DMS153 treated with DMSO at 0.1 percent for 48 hours (cell line): Measurements from ENCODE around the gene PTPN2.

Experiments used
- DNase-seq: peaks from one replicate; lab custom pipeline; 2025; ENCODE audit not compliant: unreplicated experiment; lab: John Stamatoyannopoulos, UW

PTPN2 gene

DNA sequence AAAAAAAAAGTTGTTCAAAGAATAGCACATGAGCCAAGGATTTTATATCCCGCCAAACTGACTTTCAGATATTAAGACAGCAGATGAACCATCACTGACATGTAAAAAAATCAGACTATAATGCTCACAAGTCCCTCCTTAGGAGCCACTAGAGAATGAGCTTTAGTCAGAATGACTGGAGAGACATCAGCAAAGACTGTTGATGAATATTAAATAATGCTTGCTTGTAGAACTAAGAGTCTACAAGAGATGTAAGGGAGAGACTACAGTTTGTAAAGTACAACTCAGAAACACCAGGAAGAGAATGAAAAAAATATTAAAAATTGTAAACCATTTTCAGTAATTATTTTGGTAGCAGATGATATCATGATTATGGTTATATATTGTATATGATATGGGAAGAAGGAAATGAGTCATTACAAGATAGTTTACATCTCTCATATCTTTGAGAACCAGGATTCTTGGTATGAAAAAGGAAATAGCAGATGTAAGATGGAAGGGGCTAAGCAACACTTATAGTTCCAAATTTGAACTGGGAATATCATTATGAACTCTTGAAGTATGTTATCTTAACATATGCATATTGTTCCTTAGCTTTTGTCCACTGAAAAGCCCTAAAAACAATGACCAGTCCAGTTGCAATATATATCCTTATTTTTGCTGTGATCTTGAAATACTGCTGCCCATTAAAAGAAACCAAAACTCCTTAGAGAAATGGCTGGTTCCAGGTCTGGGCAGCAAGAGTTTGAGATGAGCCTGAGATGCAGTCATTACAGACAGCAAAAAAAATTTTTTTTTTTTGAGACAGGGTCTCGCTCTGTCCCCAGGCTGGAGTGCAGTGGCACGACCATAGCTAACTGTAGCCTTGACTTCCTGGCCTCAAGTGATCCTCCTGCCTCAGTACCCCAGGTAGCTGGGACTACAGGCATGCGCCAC is 55.7 kb downstream of the PTPN2 start:
- DNase-seq: no peak

DNA sequence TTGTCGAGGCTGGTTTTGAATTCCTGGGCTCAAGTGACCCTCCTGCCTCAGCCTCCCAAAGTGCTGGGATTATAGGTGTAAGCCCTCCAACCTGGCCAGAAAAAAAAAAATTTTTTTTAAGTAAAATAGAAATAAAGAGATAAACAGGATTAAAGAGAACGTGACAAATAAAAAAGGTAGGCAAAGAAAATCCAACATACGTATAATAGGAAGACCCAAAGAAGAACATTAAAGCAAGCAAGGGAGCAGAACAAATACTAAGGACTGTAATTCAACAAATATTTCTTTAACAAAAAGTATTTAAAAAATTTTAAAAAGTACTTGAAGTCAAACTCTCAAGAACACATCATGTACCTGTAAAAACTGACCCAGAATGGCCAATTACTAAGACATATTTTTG is 56.4 kb downstream of the PTPN2 start:
- no peak for DNase-seq

DNA sequence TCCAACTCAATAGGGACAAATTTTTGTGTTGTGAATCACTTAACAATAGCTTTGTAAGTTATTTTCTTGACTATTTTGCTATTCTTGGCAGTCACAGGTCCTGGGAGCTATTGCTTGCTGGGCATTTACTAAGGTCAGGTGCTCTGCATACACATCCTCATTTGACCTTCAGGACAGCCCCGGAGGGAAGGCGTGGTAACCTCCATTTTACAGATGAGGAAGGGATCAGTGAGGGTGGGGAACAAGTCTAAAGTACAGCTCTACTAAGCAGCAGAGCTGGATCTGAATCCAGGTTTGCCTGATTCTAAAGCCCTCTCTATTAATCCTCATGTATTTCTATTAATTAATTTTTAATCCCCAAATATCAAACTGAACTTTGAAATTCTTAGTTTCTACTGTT is 58.8 kb downstream of the PTPN2 start:
- no peak for DNase-seq

DNA sequence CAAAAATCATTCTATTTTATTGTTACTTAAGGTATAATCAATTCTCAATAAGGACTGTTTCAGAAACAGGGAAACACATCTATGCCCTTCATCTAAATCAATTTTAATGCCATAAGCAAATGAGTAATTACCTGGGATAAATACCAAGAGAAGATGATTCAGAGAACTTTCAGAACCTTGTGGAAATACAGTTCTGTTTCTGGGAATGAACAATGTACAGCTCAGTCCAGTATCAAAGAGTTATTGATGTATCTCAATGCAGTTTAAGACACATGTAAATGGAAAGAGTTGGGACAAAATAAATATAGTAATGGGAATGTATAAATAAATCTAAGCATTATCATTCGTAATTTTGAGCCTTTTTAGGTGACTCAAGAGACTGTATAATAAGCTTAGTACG is 60.1 kb downstream of the PTPN2 start:
- no peak for DNase-seq

- DNase-seq: no peak
Measured at GRCh38 chr18:12821408-12821807, 62.6 kb downstream of the PTPN2 start.

DNA sequence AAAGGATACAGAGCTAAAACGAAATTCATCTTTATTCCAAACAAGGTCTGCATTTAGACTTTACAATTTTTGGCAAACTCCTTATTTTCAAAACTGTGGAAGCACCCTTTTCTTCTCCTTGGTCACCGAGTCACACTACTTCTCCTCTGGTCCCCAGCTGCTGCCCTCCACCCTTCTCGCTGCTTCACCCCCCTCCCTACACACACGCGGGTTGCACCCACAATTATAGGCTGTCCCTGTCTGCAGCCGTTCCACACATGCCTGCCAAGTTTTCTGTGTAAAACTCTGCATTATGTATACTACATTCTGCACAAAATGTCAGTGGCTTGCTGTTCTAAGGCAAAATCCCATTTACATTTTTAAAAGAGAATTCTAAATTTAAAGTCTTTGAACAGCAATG is 63.5 kb downstream of the PTPN2 start:
- no peak for DNase-seq

DNA sequence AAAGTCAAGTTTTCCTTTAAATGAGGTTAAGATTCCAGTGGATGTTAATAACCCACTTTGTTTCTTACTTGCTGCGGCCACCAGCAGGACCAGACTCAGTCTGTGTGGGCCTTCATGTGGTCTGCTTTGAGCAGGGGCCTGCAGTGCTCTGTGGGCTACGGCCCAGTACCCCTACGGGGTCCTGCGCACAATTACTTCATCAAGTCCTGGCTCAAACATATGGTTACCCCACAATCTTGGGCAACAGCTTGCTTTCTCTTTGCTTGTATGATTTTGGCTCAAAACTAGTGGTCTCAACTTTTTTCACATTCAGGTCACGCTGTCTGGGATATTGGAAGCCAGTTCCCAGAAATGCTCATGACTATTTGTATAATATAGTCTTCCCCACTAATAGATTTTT is 64.2 kb downstream of the PTPN2 start:
- no peak for DNase-seq

- DNase-seq: no peak
Measured at GRCh38 chr18:12819322-12819721, 64.7 kb downstream of the PTPN2 start.

DNA sequence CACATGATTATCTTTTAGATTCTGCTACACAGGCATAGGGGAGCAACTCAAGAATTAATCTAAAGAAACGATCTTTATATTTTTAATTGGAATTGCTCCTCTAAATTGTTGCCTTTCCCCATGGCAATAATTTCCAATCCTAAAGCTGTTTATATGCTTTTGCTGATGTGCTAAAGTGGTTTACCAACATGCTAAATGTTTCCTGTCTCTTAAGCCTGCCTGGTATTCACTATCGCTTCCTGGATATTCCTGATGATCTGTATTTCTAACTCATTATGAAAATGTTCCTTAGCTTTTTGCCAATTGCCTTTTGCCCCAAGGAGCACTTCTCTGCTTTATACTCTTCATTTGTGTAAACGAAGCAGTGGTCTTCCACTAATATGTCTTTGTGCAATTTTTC is 65.8 kb downstream of the PTPN2 start:
- no peak for DNase-seq

GRCh38 chr18:12816451-12816850 is 67.6 kb downstream of the PTPN2 start:
- DNase-seq: no peak

GRCh38 chr18:12811191-12811950 is 72.7 kb downstream of the PTPN2 start:
- no peak for DNase-seq

DNA sequence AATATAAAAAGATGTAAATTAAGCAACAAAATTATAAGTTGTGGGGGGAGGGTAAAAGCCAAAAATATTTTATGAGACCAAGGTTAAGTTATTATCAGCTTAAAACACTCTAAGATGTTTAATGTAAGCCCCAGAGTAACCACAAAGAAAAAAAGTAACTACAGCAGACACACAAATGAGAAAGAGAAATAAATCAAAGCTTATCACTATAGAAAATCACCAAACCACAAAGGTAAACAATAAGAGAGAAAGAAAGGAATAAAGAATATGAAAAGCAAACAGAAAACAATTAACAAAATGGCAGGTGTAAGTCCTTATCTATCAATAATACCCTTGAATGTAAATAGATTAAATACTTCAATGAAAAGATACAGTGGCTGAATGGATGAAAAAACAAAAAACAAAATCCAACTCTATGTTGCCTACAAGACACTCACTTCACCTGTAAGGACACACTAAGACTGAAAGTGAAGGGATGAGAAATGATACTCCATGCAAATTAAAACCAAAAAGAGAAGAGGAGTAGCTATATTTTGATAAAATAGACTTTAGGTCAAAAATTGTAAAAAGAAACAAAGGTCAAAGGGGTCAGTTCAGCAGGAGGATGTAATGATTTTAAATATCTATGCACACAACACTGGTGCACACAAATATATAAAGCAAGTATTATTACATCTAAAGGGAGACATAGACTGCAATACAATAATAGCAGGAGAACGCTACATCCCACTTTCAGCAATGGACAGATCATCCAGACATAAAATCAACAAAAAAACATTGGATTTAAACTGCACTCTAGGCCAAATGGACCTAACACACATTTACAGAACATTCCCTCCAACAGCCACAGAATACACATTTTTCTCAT is 80.7 kb downstream of the PTPN2 start:
- no peak for DNase-seq

- no peak for DNase-seq
Measured at GRCh38 chr18:12802538-12802937, 81.5 kb downstream of the PTPN2 start.

DNA sequence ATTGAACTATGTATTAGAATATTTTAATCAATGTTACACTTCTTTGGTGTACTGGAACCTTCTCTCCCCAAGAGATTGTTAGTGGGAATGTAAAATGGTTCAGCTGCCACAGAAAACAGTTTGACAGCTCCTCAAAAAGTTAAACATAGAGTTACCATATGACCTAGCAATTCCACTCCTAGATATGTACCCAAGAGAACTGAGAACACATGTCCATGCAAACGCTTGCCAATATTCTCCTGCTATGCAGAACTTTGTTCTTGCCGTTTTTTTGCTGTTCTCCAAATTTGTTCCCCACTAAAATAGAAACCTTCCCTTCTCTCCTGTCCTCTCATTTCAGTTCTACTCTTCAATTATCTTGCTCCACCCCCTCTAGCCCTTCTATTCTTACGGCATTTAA is 87.6 kb downstream of the PTPN2 start:
- no peak for DNase-seq

DNA sequence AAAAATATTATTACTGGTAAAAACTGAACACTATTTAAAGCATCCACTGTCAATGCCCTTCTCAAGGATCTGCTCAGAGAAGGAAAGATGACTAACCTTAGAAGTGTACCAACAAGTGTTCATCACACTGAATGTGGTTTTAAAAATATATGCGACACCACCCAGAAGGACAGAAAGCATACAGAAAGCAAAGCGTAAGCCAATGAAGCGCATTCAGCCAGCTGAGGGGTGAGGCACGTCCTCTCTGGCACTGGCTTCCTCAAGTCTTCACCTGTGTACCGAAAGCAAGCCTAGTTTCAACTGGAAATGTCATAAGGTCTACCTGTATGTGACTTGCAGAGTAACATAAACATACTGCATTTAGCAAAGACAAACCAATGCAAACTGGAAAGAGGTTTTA is 92.4 kb downstream of the PTPN2 start:
- DNase-seq: no peak

DNA sequence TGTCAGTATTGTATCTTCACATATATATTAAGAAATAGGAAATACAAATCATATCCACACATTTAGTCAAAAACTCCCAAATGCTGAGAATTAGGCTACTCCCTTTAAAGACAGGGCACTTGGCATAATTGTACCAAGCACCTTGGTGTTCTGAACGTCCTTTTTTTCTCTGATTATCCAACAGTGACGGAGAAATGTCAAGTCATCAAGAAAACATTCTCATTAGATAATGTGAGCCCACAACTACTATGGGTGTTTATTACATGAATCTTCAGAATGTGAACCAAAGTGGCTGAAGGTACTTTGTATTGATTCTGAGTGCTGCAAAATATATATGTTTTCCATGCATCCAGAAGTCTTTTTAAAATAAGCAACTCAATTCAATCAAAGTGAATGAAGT is 97.4 kb downstream of the PTPN2 start:
- no peak for DNase-seq

GRCh38 chr18:12783524-12783923 is 100.5 kb downstream of the PTPN2 start:
- DNase-seq: no peak

DNA sequence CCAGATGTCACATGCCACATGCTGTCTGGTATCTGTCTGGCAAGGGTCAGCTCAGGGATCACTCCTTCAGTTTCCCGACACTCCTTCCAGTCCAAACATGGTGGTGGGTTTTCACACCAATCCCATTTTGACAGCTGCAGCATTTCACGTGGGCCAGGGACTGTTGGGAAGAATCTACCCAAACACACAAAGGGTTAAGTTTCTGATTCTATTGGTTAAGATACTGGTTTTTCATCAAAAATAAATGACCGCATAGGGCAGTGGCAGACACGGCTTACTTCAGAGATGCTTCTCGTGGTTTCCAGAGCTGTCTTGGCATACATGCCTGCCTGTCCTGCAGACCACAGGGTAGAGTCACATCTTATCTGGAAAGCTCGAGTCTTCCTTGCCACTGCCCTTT is 101.5 kb downstream of the PTPN2 start:
- DNase-seq: no peak

GRCh38 chr18:12779456-12779855 is 104.6 kb downstream of the PTPN2 start:
- no peak for DNase-seq

DNA sequence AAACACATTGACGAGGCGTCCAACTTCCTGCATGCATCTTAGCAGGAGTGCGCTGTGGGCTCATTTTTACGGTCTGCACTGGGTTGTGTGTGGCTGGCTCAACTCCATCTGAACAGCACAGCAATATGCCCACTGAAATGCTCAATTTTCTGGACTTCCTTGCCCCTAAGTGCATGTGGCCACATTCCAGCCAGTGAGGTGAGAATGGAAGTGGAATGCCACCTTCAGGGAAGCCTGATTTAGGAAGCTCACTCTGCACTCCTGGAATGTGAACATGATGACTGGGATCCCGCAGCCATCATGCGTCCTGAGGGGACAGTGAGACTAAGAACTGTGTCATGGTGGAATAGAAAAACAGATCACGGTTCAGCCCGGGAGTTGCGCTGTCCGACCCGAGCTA is 105.0 kb downstream of the PTPN2 start:
- no peak for DNase-seq

DNA sequence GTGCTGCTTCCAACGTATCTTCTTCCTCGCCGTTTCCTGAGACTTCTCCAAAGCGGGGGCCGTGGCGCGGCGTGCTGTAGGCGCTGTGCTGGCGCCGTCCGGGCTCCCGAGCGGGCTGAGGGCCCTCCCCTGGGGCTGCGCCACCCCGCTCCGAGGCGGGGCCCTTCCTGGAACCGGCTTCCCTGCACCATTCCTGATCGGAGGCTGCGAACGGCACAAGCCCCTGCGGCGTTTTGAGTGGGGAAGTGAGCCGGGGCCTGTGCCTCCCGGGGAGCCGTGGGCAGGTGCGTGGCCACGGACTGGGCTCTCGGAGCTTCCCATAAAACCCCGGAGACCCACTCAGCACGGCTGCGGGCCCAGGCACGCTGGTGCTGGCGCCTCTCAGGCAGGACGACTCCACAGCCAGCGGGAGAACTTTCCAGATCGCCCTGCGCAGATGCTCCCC is 106.5 kb downstream of the PTPN2 start:
- no peak for DNase-seq
